LNCAP (cell line): ENCODE data around the gene IER5.

Source experiments
- CTCF ChIP-seq: fragments of 450-650 bp; IDR thresholded peaks from 2 replicates; pipeline ENCODE4 v1.5.1; 2017; ENCODE audit warnings: mild to moderate bottlenecking

IER5 gene

DNA sequence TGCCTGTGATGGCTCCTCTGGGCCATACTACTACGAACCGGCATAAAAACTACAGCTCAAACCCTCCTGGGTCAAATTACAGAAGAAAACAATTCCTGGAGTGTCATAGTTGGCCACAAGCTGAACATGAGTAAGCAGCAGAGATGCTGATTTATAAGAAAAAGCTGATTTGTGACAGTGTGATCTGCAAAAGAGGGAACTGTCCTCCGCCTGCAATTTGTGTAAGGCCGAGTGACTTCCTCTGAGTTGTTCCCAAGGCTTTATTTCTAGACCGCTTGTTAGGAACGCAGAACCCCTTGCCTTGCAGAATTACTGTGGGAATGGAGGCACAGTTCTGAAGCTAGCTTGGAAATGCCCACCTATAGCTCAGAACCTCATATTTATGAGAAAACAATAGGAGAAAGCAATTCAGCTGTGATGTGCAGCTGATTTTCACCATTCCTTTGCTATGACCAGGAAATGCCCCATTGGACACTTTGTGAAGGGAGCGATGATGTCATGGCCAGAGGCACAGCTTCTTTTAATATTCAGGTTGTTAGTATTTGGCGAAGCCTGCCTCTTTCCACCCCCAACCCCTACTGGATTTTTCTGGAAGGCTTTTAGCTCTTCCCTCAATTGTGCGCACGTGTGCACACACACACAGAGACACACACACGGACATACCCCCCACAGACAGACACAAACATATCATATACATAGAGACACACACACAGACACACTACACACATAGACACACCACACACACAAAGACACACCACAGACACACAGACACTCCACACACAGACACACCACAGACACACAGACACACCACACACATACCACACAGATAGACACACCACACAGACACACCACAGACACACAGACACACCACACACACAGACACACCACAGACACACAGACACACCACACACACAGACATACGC is 47.6 kb downstream of the IER5 start:
- TF ChIP-seq CTCF = no peak

DNA sequence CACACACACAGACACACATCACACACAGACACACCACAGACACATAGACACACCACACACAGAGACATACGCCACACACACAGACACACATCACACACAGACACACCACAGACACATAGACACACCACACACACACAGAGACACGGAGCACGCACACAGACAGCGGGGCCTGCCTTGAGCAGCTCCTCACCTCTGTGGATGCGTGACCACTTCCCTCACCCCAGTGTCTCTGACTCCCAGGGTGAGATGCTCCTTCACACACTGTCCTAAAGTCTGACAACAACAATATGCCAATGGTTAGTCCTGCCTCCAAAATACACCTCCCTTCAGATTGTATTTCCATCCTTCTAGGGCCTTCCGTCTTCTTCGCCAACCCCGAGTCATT is 48.2 kb downstream of the IER5 start:
- no peak for TF ChIP-seq CTCF

DNA sequence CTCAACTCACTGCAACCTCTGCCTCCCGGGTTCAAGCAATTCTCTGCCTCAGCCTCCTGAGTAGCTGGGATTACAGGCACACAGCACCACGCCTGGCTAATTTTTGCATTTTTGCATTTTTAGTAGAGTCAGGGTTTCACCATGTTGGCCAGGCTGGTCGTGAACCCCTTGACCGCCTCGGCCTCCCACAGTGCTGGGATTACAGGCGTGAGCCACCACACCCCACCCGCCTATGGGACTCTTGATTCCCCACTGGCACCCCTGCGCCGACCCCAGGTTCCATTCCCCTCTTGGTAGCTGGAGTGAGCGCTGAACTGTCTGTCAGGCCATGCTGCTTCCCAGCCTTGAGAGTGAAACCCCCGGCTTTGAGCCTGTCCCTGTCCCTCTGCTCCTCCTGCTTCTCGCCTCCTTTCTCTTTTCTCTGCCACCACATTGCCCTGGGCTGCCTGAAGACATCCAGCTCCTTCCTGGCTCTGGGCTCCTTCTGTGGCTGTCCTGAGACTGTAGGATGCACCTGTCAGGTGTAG is 48.8 kb downstream of the IER5 start:
- no peak for TF ChIP-seq CTCF

DNA sequence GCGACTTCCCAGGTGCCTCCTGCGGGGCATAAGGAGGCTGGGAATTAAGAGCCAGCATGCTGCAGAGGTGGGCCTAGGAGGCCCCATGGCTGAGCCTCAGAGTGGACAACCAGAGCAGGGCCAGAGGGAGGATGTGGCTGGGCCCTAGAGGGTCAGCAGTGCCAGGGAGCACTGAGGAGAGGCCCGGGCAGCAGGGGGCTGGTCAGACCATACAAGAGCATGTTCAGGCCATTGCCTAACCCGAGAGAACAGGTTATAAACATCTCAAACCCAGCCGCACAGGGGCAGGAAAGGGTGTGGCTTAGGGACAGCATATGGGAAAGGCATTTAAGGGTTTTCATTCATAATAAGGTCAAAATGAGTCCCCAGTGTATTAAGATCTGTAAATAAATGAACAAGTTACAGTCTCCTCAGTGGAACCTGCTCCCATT is 51.1 kb downstream of the IER5 start:
- TF ChIP-seq CTCF = no peak

GRCh38 chr1:181140398-181140797 is 51.9 kb downstream of the IER5 start:
- TF ChIP-seq CTCF = no peak

- TF ChIP-seq CTCF = no peak
Observed at GRCh38 chr1:181140891-181141290, 52.4 kb downstream of the IER5 start.

DNA sequence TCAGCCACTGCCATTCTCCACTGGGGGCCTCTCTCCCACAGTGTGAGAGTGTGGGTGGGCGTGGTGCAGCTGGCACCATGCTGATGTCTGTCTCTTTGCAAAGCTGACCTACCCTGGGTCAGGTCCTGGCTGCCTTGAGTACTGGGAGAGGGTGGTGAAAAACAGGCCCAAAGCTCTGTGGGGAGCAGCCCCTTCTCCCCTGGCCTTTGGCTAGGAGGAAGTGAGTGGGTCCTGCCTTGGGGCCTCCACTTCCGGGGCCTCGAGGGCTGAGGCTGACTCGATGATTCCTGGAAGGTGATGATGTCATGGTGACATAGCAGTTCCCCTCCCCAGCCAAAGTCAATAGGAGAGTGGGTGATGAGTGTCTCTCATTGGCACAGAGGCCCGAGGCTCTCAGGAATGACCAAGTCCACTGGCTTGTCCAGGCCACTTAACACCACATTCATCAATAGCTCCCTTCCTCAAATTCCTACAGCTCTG is 53.0 kb downstream of the IER5 start:
- no peak for TF ChIP-seq CTCF
